MV-4-11 (cell line): ENCODE results near the gene NUDT1.

Source experiments
- DNase-seq: peaks from one replicate; lab custom pipeline; 2025; lab: John Stamatoyannopoulos, UW

The NUDT1 gene

DNA sequence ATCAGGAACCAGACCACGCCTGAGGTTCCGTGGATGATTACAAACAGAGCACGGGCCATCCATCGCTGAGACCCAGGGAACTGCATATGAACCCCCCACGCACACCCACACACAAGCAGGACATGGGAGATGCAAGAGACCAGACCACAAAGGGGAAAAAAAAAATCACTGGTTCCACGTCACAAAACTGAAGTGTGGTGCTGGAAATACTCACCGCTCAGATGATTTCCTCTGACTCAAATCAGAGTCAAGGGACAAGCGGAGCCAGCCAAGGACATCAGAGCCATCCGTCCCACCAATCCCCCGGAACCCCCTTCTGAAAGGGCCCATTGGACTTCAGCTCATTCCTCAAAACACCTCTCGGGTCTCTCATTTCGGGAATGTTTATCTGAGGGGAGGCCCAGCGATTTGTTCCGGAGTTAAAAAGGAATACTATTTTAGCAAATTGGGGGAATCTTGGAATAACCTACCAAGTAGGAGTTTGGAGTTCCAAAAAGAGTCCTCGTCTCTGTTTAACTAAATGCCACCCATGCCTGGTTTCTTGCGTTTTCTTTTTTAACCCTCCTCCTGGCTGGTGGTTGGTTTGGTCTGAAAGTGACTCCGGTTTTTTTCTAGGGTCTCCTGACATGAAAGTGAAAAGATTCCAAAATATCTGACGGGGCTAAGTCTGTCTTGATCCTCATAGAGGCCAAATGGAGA lies 57.3 kb downstream of the NUDT1 start:
- DNase-seq: no peak

DNA sequence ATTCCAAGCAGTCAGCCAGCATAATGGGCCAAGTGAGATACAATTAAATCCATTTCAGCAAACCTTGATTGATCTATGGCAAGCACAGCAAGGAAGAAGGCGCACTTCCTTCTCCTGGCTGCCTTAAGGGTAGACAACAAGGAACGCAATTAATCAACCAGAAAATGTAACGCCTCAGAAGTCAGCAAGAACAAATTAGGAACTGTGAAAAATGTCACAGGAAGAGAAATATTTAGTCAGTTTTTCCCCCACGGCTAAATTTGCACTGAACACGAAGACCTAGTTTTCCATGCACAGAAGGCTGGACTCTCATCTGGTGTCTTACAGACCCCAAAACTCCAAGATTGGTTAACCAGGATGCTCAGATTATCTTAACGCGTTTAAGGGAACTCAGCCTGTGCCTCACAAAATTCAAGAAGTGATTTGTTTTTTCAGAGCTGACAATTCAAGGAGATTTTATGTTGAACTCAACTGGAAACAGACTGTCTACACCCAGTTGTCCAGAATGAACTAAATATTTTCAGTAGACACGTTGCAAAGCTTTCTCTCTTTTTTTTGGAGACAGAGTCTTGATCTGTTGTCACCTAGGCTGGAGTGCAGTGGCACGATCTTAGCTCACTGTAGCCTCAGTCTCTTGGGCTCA lies 58.0 kb downstream of the NUDT1 start:
- peak; percentile 77 for DNase-seq
